ENCODE results near the gene CHSY1. TPM values are rescaled to one million over a fixed set of nuclear protein-coding genes. Genes with fewer than 3 reads are reported as not detected.
A peak's percentile ranks its signal among the peaks of the same experiment; 100 is the strongest.

The CHSY1 gene
- total and polyA plus RNA-seq, 2 of the 4 experiments (the other 2 are of a cell fraction), result 40.9 to 53.2 TPM

GRCh38 chr15:101254157-101255050 lies 2.6 kb upstream of the CHSY1 start:
- Histone ChIP-seq H3K18ac (ENCODE audit: low read depth, low read length) (no peak overlapping the region), H2BK15ac (ENCODE audit: low read depth, low read length) (no peak overlapping the region), H4K5ac (ENCODE audit: low read depth, low read length) (peak overlapping the region; percentile 4; the same call in 1 of the 2 replicates), H2BK5ac (ENCODE audit: low read depth, low read length, poor library complexity, severe bottlenecking) (no peak overlapping the region), H3K56ac (ENCODE audit: extremely low read depth, insufficient read depth, low read length) (no peak overlapping the region), H3K27me3 (ENCODE audit: control insufficient read depth, insufficient read depth, low read length) (no peaks in the 10 kb centered on the region), H4K8ac (ENCODE audit: low read depth in 2 of 2, low read length in 2 of 2) (no peak overlapping the region), H3K23ac (ENCODE audit: low read depth, low read length) (peak overlapping the region; percentile 45; the same call in 1 of the 2 replicates), H4K20me1 (ENCODE audit: insufficient read depth, low read length) (peaks cover 15% of the 10 kb centered on the region), H3K9ac (ENCODE audit: low read depth, low read length) (no peak overlapping the region), H2AK9ac (replicated peaks; ENCODE audit: low read depth, low read length, poor library complexity) (no peak overlapping the region), H3K79me1 (ENCODE audit: low read depth in 1 of 2, low read length in 2 of 2) (peaks cover 0 to 20% of the 10 kb centered on the region in 2 experiments; a peak in 2 of 4 replicates), H3K4me3 (ENCODE audit: insufficient read depth, low read depth, low read length) (no peak overlapping the region), H3K14ac (replicated peaks; ENCODE audit: low read depth, low read length) (no peak overlapping the region), H3K4me1 (ENCODE audit: control insufficient read depth, insufficient read depth, low read length) (peaks cover 13% of the 10 kb centered on the region), H2BK120ac (ENCODE audit: low read depth, low read length) (no peak overlapping the region), H3K9me1 (ENCODE audit: insufficient read depth, low read length) (no peaks in the 10 kb centered on the region), H3K36me3 (ENCODE audit: control insufficient read depth, insufficient read depth, low read length) (peaks cover 2% of the 10 kb centered on the region; the same call in 1 of the 2 replicates), H3K4me2 (ENCODE audit: low read depth, low read length) (no peak overlapping the region), H2BK20ac (ENCODE audit: low read depth, low read length) (no peak overlapping the region), H4K91ac (ENCODE audit: insufficient read depth, low read depth, low read length) (no peak overlapping the region), H3K27ac (ENCODE audit: insufficient read depth, low read length) (no peak overlapping the region), H2AFZ (replicated peaks; ENCODE audit: low read length, poor library complexity) (no peak overlapping the region), H3K9me3 (ENCODE audit: control insufficient read depth, insufficient read depth, low read length) (no peaks in the 10 kb centered on the region), H2AK5ac (ENCODE audit: low read depth, low read length) (peak overlapping the region; percentile 28; the same call in 1 of the 2 replicates), H3K4ac (ENCODE audit: low read depth, low read length) (no peak overlapping the region; the same call in 1 of the 2 replicates)
- no peak for DNase-seq
- in situ Hi-C loops (cut with MboI; ENCODE audit: low sequenced_read_pairs), result loop anchor here (5.0 to 25.0 kb wide), 4 partner anchors 162 to 542 kb away; partner anchors contain the start of gene LRRK1
- POLR2A ChIA-PET (ENCODE audit: unreplicated experiment), result no interaction called here
- dilution Hi-C loops (cut with HindIII; ENCODE audit: low sequenced_read_pairs, unreplicated experiment), result no loop called here
- WGBS, 2 experiments (ENCODE audit: extremely low coverage in 2 of 2, insufficient read length in 1 of 2), result 47% methylated on average over 3 of the region's 11 CpGs; no CpG with 5 or more reads in 1 of the 2 experiments
- no peak for ATAC-seq (ENCODE audit: low read depth)
- TF ChIP-seq BHLHE40 (IDR thresholded peaks at IDR 0.05; ENCODE audit: low read depth, low read length) (no peak), RFX5 (IDR thresholded peaks at IDR 0.05; ENCODE audit: low read depth, low read length) (no peak), CTCF (conservative IDR thresholded peaks at IDR 0.05; ENCODE audit: low read depth, low read length) (no peak), MAFK (IDR thresholded peaks at IDR 0.05; ENCODE audit: low read depth, low read length) (no peak), RAD21 (IDR thresholded peaks at IDR 0.05; ENCODE audit: low read length) (no peak), FOS (IDR thresholded peaks at IDR 0.05; ENCODE audit: low read depth, low read length) (no peak), SMC3 (IDR thresholded peaks at IDR 0.05; ENCODE audit: low read depth, low read length) (no peak)
- intact Hi-C loops (cut with micrococcal nuclease), result loop anchor here (5.0 kb wide), 2 partner anchors 337 to 627 kb away; partner anchors contain the start of gene LRRK1
- BruUV-seq (replicated peaks), result no TSS peak
- CTCF ChIA-PET, result interaction anchor here (0.9 kb wide), 1 partner anchor 239 kb away, joined by 3 read pairs; no protein-coding TSS in a partner anchor
